PFSK-1 (cell line): ENCODE data around the gene B3GNT3.

Experiments used
- FOXP2 ChIP-seq: optimal IDR thresholded peaks from 2 replicates; pipeline ENCODE3; 2011; ENCODE audit warnings: borderline replicate concordance, control low read depth, inconsistent platforms; ENCODE audit not compliant: insufficient read depth; ENCODE audit errors: extremely low read length, extremely low read depth
- POLR2AphosphoS5 ChIP-seq: IDR thresholded peaks from 2 replicates; pipeline ENCODE4 v1.6.1; 2012; ENCODE audit warnings: low read depth, mild to moderate bottlenecking, control low read depth, low read length, moderate library complexity
- SIN3A ChIP-seq: IDR thresholded peaks from 2 replicates; pipeline ENCODE4 v1.6.1; 2012; ENCODE audit warnings: mild to moderate bottlenecking, low read length, moderate library complexity, borderline replicate concordance; ENCODE audit not compliant: insufficient read depth
- TAF1 ChIP-seq: IDR thresholded peaks from 2 replicates; pipeline ENCODE4 v1.6.1; 2012; ENCODE audit warnings: low read length, control low read depth, borderline replicate concordance; ENCODE audit not compliant: insufficient read depth
- TF ChIP-seq, protein P1 (sequence below), 2 experiments: IDR thresholded peaks; 2 replicates each; pipeline versions ENCODE4 v1.6.1 to v1.8.0; 2011 to 2012; ENCODE audit warnings: low read depth in 2 of 2, low read length in 2 of 2, control low read depth in 1 of 2, inconsistent platforms in 1 of 2, mild to moderate bottlenecking in 1 of 2, moderate library complexity in 1 of 2; ENCODE audit not compliant: insufficient read depth in 1 of 2

The B3GNT3 gene

DNA sequence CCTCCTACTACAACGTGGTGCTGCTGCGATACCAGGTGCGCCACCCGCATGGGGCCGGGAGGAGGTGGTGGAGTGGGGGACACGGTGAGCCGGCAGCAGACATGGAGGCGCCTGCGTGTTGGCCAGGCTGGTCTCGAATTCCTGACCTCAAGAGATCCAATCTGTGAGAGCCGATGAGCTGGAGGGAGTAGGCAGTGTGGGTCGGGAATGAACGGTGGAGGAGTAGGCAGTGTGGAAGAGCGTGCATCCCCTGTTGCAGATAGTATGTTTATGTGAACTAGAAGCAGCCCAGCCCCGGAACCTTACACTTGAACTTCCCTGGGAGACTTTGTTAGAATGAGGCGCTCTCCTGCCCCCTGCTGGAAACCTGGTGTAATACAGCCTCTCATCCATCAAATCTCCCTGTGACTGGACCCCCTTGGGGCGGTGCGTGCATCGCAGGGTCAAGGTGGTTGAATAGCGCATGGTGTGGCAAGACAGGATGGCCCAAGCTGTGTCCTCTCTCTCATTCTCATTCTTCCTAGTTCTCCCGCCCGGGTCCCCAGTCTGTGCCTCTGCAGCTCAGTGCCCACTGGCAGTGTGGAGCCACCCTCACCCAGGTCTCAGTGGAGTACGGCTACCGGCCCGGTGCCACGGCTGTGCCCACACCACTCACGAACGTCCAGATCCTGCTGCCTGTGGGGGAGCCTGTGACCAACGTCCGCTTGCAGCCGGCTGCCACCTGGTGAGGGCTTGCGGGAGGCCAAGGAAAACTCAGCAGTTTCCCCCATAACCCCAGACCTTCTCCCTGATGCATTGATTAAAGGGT is 10.5 kb upstream of the B3GNT3 start:
- TF ChIP-seq POLR2AphosphoS5 (no peak), TAF1 (no peak), SIN3A (no peak), FOXP2 (no peak)
- TF ChIP-seq, protein P1, sequence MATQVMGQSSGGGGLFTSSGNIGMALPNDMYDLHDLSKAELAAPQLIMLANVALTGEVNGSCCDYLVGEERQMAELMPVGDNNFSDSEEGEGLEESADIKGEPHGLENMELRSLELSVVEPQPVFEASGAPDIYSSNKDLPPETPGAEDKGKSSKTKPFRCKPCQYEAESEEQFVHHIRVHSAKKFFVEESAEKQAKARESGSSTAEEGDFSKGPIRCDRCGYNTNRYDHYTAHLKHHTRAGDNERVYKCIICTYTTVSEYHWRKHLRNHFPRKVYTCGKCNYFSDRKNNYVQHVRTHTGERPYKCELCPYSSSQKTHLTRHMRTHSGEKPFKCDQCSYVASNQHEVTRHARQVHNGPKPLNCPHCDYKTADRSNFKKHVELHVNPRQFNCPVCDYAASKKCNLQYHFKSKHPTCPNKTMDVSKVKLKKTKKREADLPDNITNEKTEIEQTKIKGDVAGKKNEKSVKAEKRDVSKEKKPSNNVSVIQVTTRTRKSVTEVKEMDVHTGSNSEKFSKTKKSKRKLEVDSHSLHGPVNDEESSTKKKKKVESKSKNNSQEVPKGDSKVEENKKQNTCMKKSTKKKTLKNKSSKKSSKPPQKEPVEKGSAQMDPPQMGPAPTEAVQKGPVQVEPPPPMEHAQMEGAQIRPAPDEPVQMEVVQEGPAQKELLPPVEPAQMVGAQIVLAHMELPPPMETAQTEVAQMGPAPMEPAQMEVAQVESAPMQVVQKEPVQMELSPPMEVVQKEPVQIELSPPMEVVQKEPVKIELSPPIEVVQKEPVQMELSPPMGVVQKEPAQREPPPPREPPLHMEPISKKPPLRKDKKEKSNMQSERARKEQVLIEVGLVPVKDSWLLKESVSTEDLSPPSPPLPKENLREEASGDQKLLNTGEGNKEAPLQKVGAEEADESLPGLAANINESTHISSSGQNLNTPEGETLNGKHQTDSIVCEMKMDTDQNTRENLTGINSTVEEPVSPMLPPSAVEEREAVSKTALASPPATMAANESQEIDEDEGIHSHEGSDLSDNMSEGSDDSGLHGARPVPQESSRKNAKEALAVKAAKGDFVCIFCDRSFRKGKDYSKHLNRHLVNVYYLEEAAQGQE (IDR thresholded peaks at IDR 0.05; ENCODE audit: insufficient read depth in 1 of 2, low read depth in 2 of 2, low read length in 2 of 2) = no peak

DNA sequence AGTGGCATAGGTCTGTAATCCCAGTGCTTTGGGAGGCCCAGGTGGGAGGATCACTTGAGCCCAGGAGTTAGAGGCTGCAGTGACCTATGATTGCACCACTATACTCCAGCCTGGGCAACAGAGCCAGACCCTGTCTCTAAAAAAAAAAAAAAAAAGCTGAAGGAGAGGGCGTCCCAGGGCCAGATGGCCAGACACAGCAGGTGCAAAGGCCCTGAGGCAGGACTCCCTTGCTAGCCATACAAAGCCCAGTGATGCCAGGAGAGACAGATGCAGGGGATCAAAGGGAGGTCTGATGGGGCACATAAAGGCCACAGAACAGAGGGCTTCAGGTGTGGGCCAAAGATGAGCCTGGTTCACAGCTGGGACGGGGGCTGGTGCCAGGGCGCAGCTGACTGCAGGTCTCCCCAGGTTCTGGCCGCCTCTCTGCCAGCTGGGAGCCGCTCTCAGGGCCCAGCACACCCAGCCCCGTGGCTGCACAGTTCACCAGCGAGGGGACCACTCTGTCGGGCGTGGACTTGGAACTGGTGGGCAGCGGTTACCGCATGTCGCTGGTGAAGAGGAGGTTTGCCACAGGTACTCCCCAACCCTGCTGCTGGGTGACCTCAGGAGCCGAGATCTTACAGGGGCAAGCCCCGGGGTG is 7.5 kb upstream of the B3GNT3 start:
- TF ChIP-seq TAF1 (no peak), FOXP2 (no peak), POLR2AphosphoS5 (no peak), SIN3A (no peak)
- TF ChIP-seq, protein P1 (IDR thresholded peaks at IDR 0.05; ENCODE audit: insufficient read depth in 1 of 2, low read depth in 2 of 2, low read length in 2 of 2) = no peak

DNA sequence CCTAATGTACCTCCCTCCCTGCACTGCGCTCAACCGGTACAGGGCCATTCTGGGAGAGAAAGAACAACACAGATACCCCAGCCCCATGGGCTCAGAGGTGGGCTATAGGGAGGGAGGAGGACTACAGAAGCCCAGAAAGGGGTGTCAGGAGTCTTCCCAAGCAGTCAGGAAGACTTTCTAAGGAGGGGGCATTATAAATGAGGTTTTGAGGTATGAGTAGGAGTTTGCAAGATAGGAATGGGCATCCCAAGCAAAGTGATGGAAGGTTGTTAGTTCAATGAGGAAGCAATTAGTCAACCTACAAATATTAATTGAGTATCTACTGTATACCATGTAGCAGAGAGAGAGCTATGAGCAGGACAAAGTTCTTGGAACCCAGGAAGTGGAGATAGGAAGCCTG is 6.3 kb upstream of the B3GNT3 start:
- TF ChIP-seq TAF1 = no peak
- TF ChIP-seq SIN3A = no peak
- no peak for TF ChIP-seq FOXP2
- TF ChIP-seq, protein P1 (IDR thresholded peaks at IDR 0.05; ENCODE audit: insufficient read depth in 1 of 2, low read depth in 2 of 2, low read length in 2 of 2) = no peak
- no peak for TF ChIP-seq POLR2AphosphoS5

DNA sequence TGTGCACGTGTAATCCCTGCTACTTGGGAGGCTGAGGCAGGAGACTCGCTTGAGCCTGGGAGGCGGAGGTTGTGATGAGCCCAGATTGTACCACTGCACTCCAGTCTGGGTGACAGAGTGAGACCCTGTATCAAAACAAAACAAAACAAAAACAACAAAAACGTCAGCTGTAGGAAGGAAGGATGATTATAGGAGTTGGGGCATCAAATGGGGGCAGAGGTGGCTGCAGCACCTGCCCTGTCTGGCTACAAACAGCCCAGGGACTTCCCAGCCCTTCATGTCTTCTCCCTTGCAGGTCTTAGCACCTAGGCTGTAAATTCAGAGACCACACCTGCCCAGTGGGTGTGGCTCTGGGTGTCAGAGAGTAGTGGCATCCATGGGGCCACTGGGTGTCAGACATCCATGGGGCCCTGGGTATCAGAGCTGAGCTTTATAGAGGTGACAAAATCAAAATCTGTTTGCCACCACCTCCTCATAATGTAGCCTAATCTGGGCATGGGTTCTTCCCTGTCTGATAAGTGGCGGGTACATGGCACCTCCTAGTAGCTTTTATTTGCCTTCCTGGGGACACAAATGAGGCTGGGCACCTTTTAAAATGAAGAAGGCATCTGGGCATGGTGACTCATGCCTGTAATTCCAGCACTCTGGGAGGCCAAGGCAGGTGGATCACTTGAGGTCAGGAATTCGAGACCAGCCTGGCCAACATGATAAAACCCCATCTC is 4.7 kb upstream of the B3GNT3 start:
- no peak for TF ChIP-seq TAF1

DNA sequence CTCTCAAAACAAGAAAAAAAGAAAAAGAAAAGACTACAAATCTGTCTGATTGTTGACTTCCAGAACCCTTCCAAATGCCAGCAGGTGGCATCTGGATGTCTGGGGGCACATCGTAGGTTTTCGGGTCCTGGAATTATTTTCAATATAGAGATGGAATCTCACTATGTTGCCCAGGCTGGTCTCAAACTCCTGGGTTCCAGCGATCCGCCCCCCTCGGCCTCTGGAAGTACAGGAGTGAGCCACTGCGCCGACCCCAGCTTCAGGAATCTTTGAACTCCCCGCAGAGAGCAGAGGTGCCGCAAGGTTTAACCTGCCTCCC is 567 bp upstream of the B3GNT3 start:
- TF ChIP-seq TAF1 (no peak), FOXP2 (no peak), SIN3A (no peak), POLR2AphosphoS5 (no peak)
- TF ChIP-seq, protein P1 (IDR thresholded peaks at IDR 0.05; ENCODE audit: insufficient read depth in 1 of 2, low read depth in 2 of 2, low read length in 2 of 2) = no peak
